GM12865 (cell line): Measurements from ENCODE around the gene TERC.
"Not testable (repeated sequence)": the region's sequence is repeated elsewhere in the genome, so short reads cannot be mapped to it uniquely, and the experiment has no call there.

Experiments
- DNase-seq: peaks from one replicate; pipeline ENCODE4 v3.0.0; 2010; ENCODE audit warnings: low read depth
- H3K4me3 ChIP-seq: 2 replicates; pipeline ENCODE4 v1.5.1; 2011; ENCODE audit warnings: mild to moderate bottlenecking, low read depth, low read length, control low read depth
- TF ChIP-seq, protein P1 (sequence below): IDR thresholded peaks from 2 replicates; pipeline ENCODE4 v1.5.1; 2011; ENCODE audit warnings: low read length, control low read depth, low read depth, inconsistent platforms; ENCODE audit not compliant: insufficient read depth; ENCODE audit errors: missing control alignments

TERC gene

DNA sequence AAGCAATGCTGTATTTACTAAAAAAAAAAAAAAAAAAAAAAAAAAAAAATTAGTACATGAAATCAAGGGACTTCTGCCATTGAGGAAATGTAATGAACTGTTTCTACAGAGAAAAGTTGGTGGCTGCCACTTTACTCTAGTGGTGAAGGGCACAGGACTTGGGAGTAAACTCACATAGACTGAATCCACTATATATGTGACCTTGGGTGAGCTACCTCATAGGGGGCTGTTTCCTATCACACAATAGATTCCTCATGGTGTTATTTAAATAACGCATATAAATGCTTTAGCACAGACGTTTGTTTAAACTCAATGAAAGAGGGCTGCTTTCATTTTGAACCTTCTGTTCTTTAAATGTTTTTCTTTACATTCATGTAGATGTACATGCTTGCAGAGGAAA is 25.8 kb downstream of the TERC start:
- no peak for DNase-seq
- H3K4me3 ChIP-seq = no peak overlapping the region
- TF ChIP-seq, protein P1, sequence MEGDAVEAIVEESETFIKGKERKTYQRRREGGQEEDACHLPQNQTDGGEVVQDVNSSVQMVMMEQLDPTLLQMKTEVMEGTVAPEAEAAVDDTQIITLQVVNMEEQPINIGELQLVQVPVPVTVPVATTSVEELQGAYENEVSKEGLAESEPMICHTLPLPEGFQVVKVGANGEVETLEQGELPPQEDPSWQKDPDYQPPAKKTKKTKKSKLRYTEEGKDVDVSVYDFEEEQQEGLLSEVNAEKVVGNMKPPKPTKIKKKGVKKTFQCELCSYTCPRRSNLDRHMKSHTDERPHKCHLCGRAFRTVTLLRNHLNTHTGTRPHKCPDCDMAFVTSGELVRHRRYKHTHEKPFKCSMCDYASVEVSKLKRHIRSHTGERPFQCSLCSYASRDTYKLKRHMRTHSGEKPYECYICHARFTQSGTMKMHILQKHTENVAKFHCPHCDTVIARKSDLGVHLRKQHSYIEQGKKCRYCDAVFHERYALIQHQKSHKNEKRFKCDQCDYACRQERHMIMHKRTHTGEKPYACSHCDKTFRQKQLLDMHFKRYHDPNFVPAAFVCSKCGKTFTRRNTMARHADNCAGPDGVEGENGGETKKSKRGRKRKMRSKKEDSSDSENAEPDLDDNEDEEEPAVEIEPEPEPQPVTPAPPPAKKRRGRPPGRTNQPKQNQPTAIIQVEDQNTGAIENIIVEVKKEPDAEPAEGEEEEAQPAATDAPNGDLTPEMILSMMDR = no peak

DNA sequence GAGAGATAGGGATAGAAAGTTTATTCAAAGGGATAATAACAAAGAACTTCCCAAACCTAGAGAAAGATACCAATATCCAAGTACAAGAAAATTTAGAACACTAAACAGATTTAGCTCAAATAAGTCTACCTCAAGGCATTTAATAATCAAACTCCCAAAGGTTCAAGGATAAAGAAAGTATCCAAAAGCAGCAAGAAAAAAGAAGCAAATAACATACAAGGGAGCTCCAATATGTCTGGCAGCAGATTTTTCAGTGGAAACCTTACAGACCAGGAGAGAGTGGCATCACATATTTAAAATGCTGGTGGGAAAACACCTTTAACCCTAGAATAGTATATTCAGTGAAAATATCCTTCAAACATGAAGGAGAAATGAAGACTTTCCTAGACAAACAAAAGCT is 33.0 kb downstream of the TERC start:
- not testable (repeated sequence) for DNase-seq

DNA sequence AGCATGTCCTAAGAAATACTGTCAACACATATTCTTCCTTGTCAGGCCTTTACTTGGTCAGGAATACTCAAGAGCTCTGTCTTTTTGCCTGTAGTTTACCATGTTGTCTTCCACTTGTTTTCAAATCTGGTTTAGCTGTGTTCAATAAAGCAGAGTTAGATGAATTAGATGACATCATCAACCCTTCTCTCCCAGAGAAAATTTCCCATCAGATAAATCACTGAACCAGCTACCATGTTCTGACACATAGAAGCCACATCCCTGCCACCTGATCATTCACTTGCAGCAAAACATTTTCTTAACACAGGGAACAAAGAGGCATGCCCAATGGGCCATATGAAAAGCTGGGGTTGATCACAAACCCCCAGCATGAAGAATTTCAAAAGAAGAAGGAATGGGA is 42.1 kb downstream of the TERC start:
- TF ChIP-seq, protein P1 = no peak
- no peak for DNase-seq
- no peak overlapping the region for H3K4me3 ChIP-seq

More for the DNA sequence above, 33.0 kb downstream of the TERC start:
- not testable (repeated sequence) for H3K4me3 ChIP-seq

DNA sequence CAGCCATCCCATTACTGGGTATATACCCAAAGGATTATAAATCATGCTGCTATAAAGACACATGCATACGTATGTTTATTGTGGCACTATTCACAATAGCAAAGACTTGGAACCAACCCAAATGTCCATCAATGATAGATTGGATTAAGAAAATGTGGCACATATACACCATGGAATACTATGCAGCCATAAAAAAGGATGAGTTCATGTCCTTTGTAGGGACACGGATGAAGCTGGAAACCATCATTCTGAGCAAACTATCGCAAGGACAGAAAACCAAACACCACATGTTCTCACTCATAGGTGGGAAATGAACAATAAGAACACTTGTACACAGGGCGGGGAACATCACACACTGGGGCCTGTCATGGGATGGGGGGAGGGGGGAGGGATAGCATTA is 46.4 kb downstream of the TERC start:
- not testable (repeated sequence) for H3K4me3 ChIP-seq, DNase-seq
